Dedifferentiated amniotic fluid mesenchymal stem cell (primary cell): ENCODE measurements around the gene TRAM2.

Experiments
- DNase-seq: peaks from one replicate; pipeline ENCODE4 v3.0.0-alpha.2; 2016; ENCODE audit errors: extremely low spot score

Gene TRAM2

DNA sequence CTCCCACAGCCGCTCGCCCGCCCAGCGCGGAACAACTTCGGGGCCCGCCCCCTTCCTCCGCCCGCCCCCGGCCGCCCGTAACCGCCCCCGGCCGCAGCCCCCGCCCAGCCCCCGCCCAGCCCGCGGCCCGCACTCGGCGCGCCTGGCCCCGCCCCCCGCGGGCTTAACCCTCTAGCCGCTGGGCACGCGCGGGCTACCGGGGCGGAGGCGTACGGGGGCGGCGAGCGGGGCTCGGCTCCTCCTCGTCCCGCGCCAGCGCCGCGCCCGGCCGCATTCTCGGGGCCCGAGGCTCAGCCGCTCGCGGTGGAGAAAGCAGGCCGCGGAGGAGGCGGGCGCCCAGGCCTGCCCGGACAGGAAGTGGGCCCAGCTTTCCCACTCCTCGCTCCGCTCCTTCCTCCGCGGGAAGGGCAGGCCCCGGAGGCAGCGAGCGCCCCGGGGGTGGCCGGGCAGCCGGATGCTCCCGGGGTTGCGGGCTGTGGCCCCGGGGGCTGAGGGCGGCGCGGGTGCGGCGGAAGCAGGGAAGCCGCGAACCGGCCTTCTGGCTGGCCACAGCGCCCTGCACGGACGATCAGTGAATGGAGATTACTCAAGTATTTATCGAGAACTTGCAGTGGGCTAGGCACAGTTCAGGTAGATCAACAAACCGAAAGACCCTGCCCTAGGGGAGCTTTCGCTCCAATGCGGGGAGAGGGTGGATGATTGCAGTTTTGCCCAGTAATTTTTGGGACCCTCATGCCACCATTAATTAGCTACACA, at the start of gene TRAM2:
TRAM2 (minus strand) TSS at position 39 of the 756 bp plus-strand sequence. CDS start 145 bp downstream, outside the sequence.
- DNase-seq = peak; percentile 64

DNA sequence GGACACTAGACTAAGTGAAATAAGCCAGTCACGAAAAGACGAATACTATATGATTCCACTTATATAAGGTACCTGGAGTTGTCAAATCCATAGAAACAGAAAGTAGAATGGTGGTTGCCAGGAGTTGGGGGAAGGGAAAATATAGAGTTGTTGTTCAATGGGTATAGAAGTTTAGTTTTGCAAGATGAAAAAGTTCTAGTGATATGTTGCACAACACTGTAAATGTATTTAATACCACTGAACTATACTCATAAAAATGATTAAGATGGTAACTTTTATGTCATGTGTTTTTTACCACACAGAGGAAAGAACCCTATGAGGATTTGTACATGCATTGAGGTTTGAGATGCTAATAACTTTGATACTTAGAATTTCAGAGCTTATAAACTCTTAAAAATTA, 46.0 kb upstream of the TRAM2 start:
- no peak for DNase-seq

- no peak for DNase-seq
These were observed 44.8 kb upstream of the TRAM2 start for GRCh38 chr6:52621631-52622030.

DNA sequence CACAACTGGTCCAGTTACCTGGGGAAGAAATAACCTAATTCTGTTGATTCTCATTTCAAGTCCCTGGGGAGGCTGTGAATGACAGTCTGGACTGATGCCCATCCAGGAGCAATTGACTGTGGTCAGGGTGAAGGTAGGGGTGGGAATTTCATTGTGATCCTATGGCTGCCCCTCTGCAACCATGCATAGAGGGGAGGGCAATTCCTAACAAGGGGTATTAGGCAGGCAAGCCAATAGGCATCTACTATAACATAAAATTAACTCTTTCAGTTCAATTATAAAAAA, 44.0 kb upstream of the TRAM2 start:
- DNase-seq = no peak

GRCh38 chr6:52620055-52620905, 43.4 kb upstream of the TRAM2 start:
- no peak for DNase-seq

DNA sequence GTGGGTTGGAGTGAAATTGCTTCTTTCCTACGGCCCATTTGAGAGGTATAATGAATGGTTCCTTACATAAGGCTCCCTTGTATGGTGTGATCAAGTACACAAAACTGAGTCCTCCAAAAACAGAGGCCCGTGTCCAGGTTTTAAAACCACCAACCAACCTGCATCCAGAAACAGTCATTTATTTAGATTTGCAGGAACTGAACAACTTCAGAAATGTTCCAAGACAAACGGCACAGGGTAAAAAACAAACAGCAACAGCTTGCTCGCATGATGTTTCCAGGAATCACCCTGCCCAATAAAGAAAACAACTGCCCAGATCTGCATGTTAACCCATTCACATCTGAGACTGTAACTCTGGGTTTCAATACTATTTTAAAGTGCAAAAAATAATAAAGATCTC, 40.2 kb upstream of the TRAM2 start:
- no peak for DNase-seq

GRCh38 chr6:52616059-52616690, 39.3 kb upstream of the TRAM2 start:
- no peak for DNase-seq

- no peak for DNase-seq
These were observed 35.6 kb upstream of the TRAM2 start for GRCh38 chr6:52612336-52613054.

GRCh38 chr6:52611833-52612232, 35.0 kb upstream of the TRAM2 start:
- no peak for DNase-seq

DNA sequence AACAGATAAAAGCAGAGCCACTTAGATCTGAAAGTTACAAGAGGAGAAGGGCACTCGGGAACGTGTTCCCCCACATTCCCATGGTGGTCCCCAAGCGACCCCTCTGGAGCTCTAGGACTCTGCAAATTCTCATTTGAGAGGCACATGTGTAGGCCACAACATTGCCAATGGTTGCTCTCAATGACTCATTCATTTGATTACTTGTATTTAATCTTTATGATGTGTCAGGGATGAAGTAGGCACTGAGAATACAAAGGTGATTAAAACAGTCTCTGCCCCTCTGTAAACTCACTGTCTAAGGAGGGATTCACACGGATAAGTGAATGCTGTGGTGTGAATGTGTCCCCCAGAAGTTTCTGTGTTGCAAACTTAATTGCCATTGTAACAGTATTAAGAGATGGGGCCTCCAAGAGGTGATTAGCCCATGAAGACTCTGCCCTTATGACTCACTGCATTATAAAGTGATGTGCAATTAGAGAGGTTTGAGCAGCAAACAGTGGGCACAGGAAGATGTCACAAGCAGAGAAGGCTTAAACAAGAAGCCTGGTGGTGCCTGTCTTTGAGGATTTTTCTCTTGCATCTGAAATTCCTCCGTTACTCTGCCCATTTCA, 34.0 kb upstream of the TRAM2 start:
- no peak for DNase-seq

- no peak for DNase-seq
These were observed 33.2 kb upstream of the TRAM2 start for GRCh38 chr6:52610011-52610410.

DNA sequence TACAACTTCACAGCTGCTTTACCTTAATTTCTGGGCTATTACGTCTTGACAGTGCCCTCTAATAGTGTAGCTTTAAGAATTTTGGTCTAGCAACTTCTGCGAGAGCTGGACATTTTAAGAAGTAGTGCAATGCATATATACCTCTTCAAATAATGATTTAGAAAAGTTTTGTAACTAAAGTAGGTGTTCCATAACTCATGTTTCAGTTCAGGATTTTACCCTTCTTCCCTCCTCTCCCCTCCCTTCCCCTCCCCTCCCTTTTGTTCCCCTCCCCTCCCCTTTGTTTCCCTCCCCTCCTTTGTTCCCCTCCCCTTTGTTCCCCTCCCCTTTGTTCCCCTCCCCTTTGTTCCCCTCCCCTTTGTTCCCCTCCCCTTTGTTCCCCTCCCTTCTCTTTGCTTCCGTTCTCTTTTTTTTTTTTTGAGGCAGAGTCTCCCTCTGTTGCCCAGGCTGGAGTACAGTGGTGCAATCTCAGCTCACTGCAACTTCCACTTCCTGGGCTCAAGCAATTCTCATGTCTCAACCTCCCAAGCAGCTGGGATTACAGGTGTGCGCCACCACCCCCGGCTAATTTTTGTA, 28.8 kb upstream of the TRAM2 start:
- no peak for DNase-seq

DNA sequence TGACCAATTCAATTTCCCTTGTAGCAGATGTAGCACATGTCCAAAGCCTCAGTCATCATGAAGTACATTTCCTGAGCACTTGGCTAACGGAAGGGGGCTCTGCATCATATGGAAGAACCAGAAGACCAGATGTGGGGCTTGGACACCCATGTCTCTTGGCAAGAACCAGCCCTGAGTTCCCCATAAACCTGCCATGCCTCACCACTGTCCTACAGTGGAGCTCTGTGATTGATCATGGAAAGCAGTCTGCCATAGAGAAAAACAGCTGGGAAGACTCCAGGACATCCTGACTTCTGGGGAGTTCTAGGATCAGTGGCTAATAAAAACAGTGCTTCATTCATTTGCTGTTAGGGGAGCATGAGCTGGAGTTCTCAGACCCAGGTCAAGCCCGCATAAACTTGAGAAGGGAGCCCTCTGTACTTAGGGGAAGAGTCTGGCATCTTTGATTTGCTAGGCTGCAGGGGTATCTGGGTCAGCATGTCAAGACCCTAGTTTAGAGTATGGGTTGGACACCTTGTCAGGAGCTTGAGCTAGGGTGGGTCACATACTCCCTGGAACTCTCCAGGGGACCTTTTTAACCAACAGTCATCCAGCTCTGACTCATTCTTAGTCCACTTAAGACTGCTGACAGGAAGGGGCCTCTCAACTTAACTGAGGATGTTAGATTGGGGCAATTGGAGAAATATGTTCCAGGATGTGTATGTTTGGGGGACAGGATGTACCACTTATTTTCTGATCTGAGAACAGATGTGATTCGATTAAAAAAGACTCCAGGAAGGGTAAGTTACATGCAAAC, 26.3 kb upstream of the TRAM2 start:
- peak; percentile 38 for DNase-seq

DNA sequence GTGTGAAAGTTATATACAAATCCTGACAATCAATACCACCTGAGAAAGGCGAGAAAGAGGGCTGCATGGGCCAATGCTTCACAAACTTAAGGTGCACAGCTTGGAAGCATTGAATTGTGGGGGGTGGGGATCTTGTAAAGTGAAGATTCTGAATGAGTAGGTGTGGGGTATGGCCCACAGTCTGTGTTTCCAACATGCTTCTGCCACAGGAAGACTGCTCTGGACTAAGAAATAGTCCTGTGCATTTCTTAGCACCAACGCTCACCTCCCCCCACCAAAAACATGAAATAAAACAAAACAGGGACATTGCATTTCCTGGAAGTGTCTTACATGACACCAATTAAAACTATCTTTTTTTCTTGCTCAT, 21.9 kb upstream of the TRAM2 start:
- no peak for DNase-seq

DNA sequence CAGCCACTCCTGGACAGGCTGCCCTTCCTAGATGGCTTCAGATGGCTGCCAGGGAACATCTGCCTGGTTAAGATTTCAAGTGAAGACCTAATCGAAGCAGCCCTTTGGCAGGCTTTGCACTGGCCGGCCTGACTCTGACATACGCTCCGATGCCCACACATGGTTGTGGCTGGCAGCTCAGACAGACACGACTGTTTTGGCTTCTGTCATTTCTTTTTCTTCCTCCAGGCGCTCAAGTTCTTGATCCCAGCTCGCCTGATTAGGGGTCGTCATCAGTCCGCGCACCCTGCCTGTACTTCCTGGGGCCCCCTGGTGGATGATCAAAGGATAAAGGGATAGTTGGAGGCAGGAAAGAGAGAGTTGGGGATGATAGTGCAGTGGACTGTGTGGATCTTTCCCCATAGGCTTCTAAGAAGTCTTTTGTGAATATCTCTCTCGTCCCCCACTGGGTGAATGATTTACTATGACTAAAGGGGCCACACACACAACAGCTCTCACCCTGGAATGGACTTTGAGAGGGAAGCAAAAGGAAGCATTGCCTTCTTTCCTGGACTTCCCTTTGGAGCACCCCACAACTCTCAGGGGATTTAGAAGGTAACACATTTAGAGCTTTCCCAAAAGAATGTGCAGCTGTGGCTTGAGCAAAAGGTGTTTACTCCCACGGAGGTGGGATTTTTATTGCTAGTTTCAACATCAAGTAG, 21.4 kb upstream of the TRAM2 start:
- DNase-seq = peak; percentile 85

GRCh38 chr6:52597738-52598122, 20.9 kb upstream of the TRAM2 start:
- no peak for DNase-seq

GRCh38 chr6:52596371-52597028, 19.6 kb upstream of the TRAM2 start:
- DNase-seq = peak; percentile 79

- DNase-seq = no peak
These were observed 18.9 kb upstream of the TRAM2 start for GRCh38 chr6:52595796-52596130.

GRCh38 chr6:52595000-52595795, 18.3 kb upstream of the TRAM2 start:
- DNase-seq = peak; percentile 86
